Liver (tissue), 9 donors: ENCODE measurements around the gene BASP1. TPM values are rescaled to one million over a fixed set of nuclear protein-coding genes. Genes with fewer than 3 reads are reported as not detected.

Source experiments
- DNase-seq: peaks from one replicate; pipeline ENCODE4 v3.0.0-alpha.2; 2017; ENCODE audit warnings: low spot score
- H3K27ac ChIP-seq, 2 donors: one replicate each; pipeline ENCODE4 v1.7.0; 2013; ENCODE audit warnings: inconsistent platforms in 2 of 2, low read length in 2 of 2, control low read depth in 1 of 2, low read depth in 1 of 2, mild to moderate bottlenecking in 1 of 2
- H3K27me3 ChIP-seq, 4 donors: one replicate each; pipeline versions ENCODE4 v1.6.1 to v1.7.0; 2013; ENCODE audit warnings: low read length in 3 of 4, inconsistent platforms in 1 of 4, mild to moderate bottlenecking in 1 of 4, moderate library complexity in 1 of 4; ENCODE audit not compliant: control insufficient read depth in 4 of 4, insufficient read depth in 4 of 4
- H3K36me3 ChIP-seq, 4 donors: one replicate each; pipeline versions ENCODE4 v1.6.1 to v1.7.0; 2013; ENCODE audit warnings: low read length in 3 of 4, mild to moderate bottlenecking in 3 of 4, low read depth in 1 of 4, moderate library complexity in 1 of 4; ENCODE audit not compliant: control insufficient read depth in 4 of 4, insufficient read depth in 3 of 4
- H3K4me1 ChIP-seq, 4 donors: one replicate each; pipeline versions ENCODE4 v1.6.1 to v1.7.0; 2013; ENCODE audit warnings: low read length in 3 of 4, mild to moderate bottlenecking in 3 of 4, moderate library complexity in 1 of 4; ENCODE audit not compliant: control insufficient read depth in 4 of 4, insufficient read depth in 4 of 4
- H3K4me3 ChIP-seq, 3 donors: one replicate each; pipeline versions ENCODE4 v1.6.1 to v1.7.0; 2013; ENCODE audit warnings: low read length in 3 of 3, control low read depth in 1 of 3, low read depth in 1 of 3, mild to moderate bottlenecking in 1 of 3
- H3K9ac ChIP-seq, 2 donors: one replicate each; pipeline ENCODE4 v1.7.0; 2013; ENCODE audit warnings: low read length in 2 of 2, mild to moderate bottlenecking in 2 of 2, moderate library complexity in 2 of 2, control low read depth in 1 of 2, low read depth in 1 of 2
- H3K9me3 ChIP-seq, 4 donors: one replicate each; pipeline versions ENCODE4 v1.6.1 to v1.7.0; 2013; ENCODE audit warnings: low read length in 3 of 4; ENCODE audit not compliant: control insufficient read depth in 4 of 4
- EGR1 ChIP-seq, 2 donors: IDR thresholded peaks; 2 replicates each; pipeline ENCODE4 v1.6.1; 2016 to 2018; ENCODE audit warnings: antibody characterized with exemption in 2 of 2, low read depth in 2 of 2
- FOXA1 ChIP-seq: IDR thresholded peaks from 2 replicates; pipeline ENCODE4 v1.6.1; 2016; ENCODE audit warnings: antibody characterized with exemption
- FOXA2 ChIP-seq: IDR thresholded peaks from 2 replicates; pipeline ENCODE4 v1.6.1; 2016; ENCODE audit warnings: antibody characterized with exemption
- GABPA ChIP-seq, 2 donors: IDR thresholded peaks in 1 of 2; conservative IDR thresholded peaks in 1 of 2; 2 replicates each; pipeline ENCODE4 v1.6.1; 2016; ENCODE audit warnings: antibody characterized with exemption in 2 of 2, mild to moderate bottlenecking in 1 of 2, moderate library complexity in 1 of 2
- HNF4A ChIP-seq, 2 donors: conservative IDR thresholded peaks; 2 replicates each; pipeline ENCODE4 v1.6.1; 2016; ENCODE audit warnings: antibody characterized with exemption in 2 of 2, mild to moderate bottlenecking in 2 of 2
- HNF4G ChIP-seq: IDR thresholded peaks from 2 replicates; pipeline ENCODE4 v1.6.1; 2016; ENCODE audit warnings: antibody characterized with exemption
- JUND ChIP-seq, 2 donors: IDR thresholded peaks; 2 replicates each; pipeline ENCODE4 v1.6.1; 2016; ENCODE audit warnings: antibody characterized with exemption in 2 of 2
- NR2F2 ChIP-seq: IDR thresholded peaks from 2 replicates; pipeline ENCODE4 v1.6.1; 2016; ENCODE audit warnings: antibody characterized with exemption
- RAD21 ChIP-seq, 2 donors: IDR thresholded peaks; 2 replicates each; pipeline ENCODE4 v1.6.1; 2016; ENCODE audit warnings: antibody characterized with exemption in 2 of 2, mild to moderate bottlenecking in 2 of 2
- SP1 ChIP-seq: IDR thresholded peaks from 2 replicates; pipeline ENCODE4 v1.6.1; 2018; ENCODE audit warnings: antibody characterized with exemption, mild to moderate bottlenecking
- TAF1 ChIP-seq: conservative IDR thresholded peaks from 2 replicates; pipeline ENCODE4 v1.6.1; 2016; ENCODE audit warnings: antibody characterized with exemption, mild to moderate bottlenecking
- YY1 ChIP-seq: IDR thresholded peaks from 2 replicates; pipeline ENCODE4 v1.6.1; 2016; ENCODE audit warnings: antibody characterized with exemption, mild to moderate bottlenecking
- WGBS: extraction: QIAGEN DNeasy Blood & Tissue Kit; methylation state at CpG from one replicate; pipeline ENCODE4 v1.1.7; 2013; 5-methylcytosine and 5-hydroxymethylcytosine counted together
- polyA plus RNA-seq, 2 donors: library from polyadenylated mRNA; stranded (reverse) in 1 of 2; unstranded in 1 of 2; fragments of 200-250 nt in 1 of 2; fragments of >200 nt in 1 of 2; fragmentation: Nextera tagmentation in 1 of 2; extraction: Ambion mirVana in 1 of 2; gene quantifications; one replicate each; pipeline versions ENCODE4 v1.2.1 to v1.2.3, GENCODE V29; 2013 to 2015
- total RNA-seq, 2 donors: library from RNA; depleted of rRNA; stranded (reverse); fragments of >200 nt; gene quantifications; one replicate each; pipeline ENCODE4 v1.2.3, GENCODE V29; 2014
- TF ChIP-seq, protein P1 (sequence below): IDR thresholded peaks from 2 replicates; pipeline ENCODE4 v1.6.1; 2016; ENCODE audit warnings: antibody characterized with exemption, mild to moderate bottlenecking
- TF ChIP-seq, protein P2 (sequence below): fragments of 150-350 bp; IDR thresholded peaks from 2 replicates; pipeline ENCODE4 v1.5.1; 2017; ENCODE audit warnings: improper control_type of control experiment, low read depth, low read length; ENCODE audit not compliant: missing input control
- TF ChIP-seq, protein P3 (sequence below): IDR thresholded peaks from 2 replicates; pipeline ENCODE4 v1.6.1; 2016; ENCODE audit warnings: antibody characterized with exemption
- TF ChIP-seq, protein P4 (sequence below): IDR thresholded peaks from 2 replicates; pipeline ENCODE4 v1.6.1; 2016; ENCODE audit warnings: antibody characterized with exemption
- donor health status: healthy.
- donor health status: healthy.
- donor health status: healthy.
- donor health status: healthy.
- donor health status: healthy.

Gene BASP1
- total and polyA plus RNA-seq, 4 donors: 1.2 to 17.0 (median 5.4) TPM

DNA sequence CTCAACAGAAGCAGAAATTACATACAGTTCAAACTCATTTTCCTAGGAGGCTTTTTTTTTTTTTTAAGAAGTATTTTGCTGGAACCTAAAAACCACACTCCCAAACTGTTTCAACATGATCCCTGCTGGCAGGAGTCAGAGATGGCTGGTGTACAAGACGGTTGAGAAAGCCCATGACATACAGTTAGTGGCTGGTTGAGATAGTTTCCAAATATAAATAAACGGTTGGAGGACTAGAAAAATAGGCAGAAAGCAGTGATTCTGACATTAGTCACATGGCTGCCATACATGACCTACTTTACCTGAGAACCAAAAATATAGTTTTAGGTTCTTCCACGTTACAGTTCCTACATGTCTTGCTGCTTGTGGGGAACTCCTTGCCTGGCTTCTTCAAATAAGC is 31.7 kb upstream of the BASP1 start:
- H3K4me1 ChIP-seq: no peaks in the 10 kb centered on the region
- H3K36me3 ChIP-seq: no peaks in the 10 kb centered on the region
- no peaks in the 10 kb centered on the region for H3K9me3 ChIP-seq
- 63% methylated on average over 3 of the region's 3 CpGs for WGBS
- H3K4me3 ChIP-seq: no peak overlapping the region
- TF ChIP-seq RAD21 (IDR thresholded peaks at IDR 0.05): no peak
- TF ChIP-seq, protein P1, sequence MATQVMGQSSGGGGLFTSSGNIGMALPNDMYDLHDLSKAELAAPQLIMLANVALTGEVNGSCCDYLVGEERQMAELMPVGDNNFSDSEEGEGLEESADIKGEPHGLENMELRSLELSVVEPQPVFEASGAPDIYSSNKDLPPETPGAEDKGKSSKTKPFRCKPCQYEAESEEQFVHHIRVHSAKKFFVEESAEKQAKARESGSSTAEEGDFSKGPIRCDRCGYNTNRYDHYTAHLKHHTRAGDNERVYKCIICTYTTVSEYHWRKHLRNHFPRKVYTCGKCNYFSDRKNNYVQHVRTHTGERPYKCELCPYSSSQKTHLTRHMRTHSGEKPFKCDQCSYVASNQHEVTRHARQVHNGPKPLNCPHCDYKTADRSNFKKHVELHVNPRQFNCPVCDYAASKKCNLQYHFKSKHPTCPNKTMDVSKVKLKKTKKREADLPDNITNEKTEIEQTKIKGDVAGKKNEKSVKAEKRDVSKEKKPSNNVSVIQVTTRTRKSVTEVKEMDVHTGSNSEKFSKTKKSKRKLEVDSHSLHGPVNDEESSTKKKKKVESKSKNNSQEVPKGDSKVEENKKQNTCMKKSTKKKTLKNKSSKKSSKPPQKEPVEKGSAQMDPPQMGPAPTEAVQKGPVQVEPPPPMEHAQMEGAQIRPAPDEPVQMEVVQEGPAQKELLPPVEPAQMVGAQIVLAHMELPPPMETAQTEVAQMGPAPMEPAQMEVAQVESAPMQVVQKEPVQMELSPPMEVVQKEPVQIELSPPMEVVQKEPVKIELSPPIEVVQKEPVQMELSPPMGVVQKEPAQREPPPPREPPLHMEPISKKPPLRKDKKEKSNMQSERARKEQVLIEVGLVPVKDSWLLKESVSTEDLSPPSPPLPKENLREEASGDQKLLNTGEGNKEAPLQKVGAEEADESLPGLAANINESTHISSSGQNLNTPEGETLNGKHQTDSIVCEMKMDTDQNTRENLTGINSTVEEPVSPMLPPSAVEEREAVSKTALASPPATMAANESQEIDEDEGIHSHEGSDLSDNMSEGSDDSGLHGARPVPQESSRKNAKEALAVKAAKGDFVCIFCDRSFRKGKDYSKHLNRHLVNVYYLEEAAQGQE: no peak
- TF ChIP-seq TAF1: no peak
- TF ChIP-seq FOXA1: no peak
- TF ChIP-seq FOXA2: no peak
- TF ChIP-seq EGR1 (IDR thresholded peaks at IDR 0.05; ENCODE audit: low read depth in 2 of 2): no peak
- TF ChIP-seq, protein P2, sequence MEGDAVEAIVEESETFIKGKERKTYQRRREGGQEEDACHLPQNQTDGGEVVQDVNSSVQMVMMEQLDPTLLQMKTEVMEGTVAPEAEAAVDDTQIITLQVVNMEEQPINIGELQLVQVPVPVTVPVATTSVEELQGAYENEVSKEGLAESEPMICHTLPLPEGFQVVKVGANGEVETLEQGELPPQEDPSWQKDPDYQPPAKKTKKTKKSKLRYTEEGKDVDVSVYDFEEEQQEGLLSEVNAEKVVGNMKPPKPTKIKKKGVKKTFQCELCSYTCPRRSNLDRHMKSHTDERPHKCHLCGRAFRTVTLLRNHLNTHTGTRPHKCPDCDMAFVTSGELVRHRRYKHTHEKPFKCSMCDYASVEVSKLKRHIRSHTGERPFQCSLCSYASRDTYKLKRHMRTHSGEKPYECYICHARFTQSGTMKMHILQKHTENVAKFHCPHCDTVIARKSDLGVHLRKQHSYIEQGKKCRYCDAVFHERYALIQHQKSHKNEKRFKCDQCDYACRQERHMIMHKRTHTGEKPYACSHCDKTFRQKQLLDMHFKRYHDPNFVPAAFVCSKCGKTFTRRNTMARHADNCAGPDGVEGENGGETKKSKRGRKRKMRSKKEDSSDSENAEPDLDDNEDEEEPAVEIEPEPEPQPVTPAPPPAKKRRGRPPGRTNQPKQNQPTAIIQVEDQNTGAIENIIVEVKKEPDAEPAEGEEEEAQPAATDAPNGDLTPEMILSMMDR: no peak
- TF ChIP-seq YY1: no peak
- TF ChIP-seq, protein P3, sequence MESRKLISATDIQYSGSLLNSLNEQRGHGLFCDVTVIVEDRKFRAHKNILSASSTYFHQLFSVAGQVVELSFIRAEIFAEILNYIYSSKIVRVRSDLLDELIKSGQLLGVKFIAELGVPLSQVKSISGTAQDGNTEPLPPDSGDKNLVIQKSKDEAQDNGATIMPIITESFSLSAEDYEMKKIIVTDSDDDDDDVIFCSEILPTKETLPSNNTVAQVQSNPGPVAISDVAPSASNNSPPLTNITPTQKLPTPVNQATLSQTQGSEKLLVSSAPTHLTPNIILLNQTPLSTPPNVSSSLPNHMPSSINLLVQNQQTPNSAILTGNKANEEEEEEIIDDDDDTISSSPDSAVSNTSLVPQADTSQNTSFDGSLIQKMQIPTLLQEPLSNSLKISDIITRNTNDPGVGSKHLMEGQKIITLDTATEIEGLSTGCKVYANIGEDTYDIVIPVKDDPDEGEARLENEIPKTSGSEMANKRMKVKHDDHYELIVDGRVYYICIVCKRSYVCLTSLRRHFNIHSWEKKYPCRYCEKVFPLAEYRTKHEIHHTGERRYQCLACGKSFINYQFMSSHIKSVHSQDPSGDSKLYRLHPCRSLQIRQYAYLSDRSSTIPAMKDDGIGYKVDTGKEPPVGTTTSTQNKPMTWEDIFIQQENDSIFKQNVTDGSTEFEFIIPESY: no peak
- no peak for TF ChIP-seq JUND (IDR thresholded peaks at IDR 0.05)
- TF ChIP-seq, protein P4, sequence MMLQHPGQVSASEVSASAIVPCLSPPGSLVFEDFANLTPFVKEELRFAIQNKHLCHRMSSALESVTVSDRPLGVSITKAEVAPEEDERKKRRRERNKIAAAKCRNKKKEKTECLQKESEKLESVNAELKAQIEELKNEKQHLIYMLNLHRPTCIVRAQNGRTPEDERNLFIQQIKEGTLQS: no peak
- no peak for TF ChIP-seq GABPA (IDR thresholded peaks at IDR 0.05 in 1 of 2, conservative IDR thresholded peaks at IDR 0.05 in 1 of 2)
- DNase-seq: no peak
- H3K9ac ChIP-seq: no peak overlapping the region
- no peaks in the 10 kb centered on the region for H3K27me3 ChIP-seq
- no peak overlapping the region for H3K27ac ChIP-seq

DNA sequence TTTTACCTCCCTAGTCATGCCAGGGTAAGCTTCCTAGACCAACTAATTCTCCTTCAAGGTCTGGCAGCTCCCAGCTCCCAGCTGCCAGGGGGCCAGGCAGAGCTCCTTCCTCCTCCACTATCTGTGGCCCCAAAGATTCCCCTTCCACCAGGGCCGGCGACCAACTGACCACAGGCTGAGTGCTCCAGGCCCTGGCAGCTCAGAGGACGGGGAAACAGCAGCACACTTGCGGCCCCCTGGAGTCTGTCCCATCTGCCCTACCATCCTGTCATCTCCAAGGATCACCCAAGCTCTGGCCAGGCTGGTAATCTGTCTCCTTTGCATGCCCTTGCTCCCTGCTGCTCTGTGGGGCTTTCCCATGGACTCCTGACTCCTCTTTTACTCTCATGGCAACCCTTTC is 31.2 kb upstream of the BASP1 start:
- no peak overlapping the region for H3K4me3 ChIP-seq
- TF ChIP-seq HNF4A (conservative IDR thresholded peaks at IDR 0.05): no peak
- no peak for TF ChIP-seq JUND (IDR thresholded peaks at IDR 0.05)
- TF ChIP-seq NR2F2: no peak
- TF ChIP-seq, protein P4: no peak
- no peak for TF ChIP-seq EGR1 (IDR thresholded peaks at IDR 0.05; ENCODE audit: low read depth in 2 of 2)
- TF ChIP-seq RAD21 (IDR thresholded peaks at IDR 0.05): no peak
- TF ChIP-seq, protein P2: no peak
- no peak for TF ChIP-seq TAF1
- TF ChIP-seq HNF4G: no peak
- no peak for TF ChIP-seq SP1
- no peak for TF ChIP-seq GABPA (IDR thresholded peaks at IDR 0.05 in 1 of 2, conservative IDR thresholded peaks at IDR 0.05 in 1 of 2)
- TF ChIP-seq, protein P3: no peak
- no peaks in the 10 kb centered on the region for H3K27me3 ChIP-seq
- H3K27ac ChIP-seq: no peak overlapping the region
- no peak for DNase-seq
- H3K4me1 ChIP-seq: no peaks in the 10 kb centered on the region
- no peaks in the 10 kb centered on the region for H3K9me3 ChIP-seq
- H3K9ac ChIP-seq: no peak overlapping the region
- 91% methylated on average over 4 of the region's 4 CpGs for WGBS
- no peaks in the 10 kb centered on the region for H3K36me3 ChIP-seq
